Left renal cortex interstitium (tissue), 4 donors: ENCODE measurements around the gene ANKFY1. TPM values are rescaled to one million over a fixed set of nuclear protein-coding genes. Genes with fewer than 3 reads are reported as not detected.
"Not testable (repeated sequence)": the region's sequence is repeated elsewhere in the genome, so short reads cannot be mapped to it uniquely, and the experiment has no call there.

Experiments
- DNase-seq, 4 donors: peaks; one replicate each; pipeline ENCODE4 v3.0.0-alpha.2; 2013; ENCODE audit warnings: low read depth in 4 of 4, low spot score in 2 of 4, missing footprints in 1 of 4
- polyA plus RNA-seq, 4 donors: library from polyadenylated mRNA; unstranded; fragments of 120-200 nt; gene quantifications; one replicate each; pipeline ENCODE4 v1.2.1, GENCODE V29; 2013; ENCODE audit not compliant: insufficient read length in 4 of 4

ANKFY1 gene
- polyA plus RNA-seq, 4 donors, result 40.3 to 55.4 (median 49.3) TPM

GRCh38 chr17:4160294-4160859 is 103.4 kb downstream of the ANKFY1 start:
- no peak for DNase-seq

GRCh38 chr17:4159761-4160160 is 104.0 kb downstream of the ANKFY1 start:
- no peak for DNase-seq

- DNase-seq, result no peak
Measured at GRCh38 chr17:4157618-4158333, 106.0 kb downstream of the ANKFY1 start.

DNA sequence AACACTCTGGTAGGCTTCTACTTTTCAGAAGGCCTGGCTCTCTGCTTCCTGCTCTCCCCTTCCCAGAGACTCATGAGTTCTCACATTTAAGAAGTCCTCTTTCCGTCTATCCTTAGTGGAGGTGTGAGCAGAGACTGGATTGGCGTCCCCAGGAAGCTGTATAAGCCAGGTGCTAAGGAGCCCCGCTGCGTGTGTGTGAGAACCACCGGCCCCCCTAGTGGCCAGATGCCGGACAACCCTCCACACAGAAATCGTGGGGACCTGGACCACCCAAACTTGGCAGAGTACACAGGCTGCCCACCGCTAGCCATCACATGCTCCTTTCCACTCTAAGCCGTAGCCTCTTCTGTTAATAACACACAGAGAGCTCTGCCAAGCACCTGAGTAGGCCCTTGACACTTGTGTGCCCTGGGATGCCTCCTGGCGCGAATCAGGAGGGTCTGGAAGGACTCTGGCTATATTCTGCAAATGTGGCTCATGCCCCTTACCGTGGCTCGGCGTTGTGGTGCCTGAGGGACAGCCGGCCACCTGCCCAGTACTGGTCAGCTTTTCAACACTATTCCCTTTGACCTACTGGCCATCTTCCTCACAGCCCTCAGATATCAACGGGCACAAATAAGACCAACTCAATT is 106.9 kb downstream of the ANKFY1 start:
- DNase-seq, result no peak

GRCh38 chr17:4155980-4156620 is 107.7 kb downstream of the ANKFY1 start:
- DNase-seq, result no peak

GRCh38 chr17:4154201-4154600 is 109.6 kb downstream of the ANKFY1 start:
- DNase-seq, result no peak

- DNase-seq, result no peak
Measured at GRCh38 chr17:4152471-4152870, 111.3 kb downstream of the ANKFY1 start.

DNA sequence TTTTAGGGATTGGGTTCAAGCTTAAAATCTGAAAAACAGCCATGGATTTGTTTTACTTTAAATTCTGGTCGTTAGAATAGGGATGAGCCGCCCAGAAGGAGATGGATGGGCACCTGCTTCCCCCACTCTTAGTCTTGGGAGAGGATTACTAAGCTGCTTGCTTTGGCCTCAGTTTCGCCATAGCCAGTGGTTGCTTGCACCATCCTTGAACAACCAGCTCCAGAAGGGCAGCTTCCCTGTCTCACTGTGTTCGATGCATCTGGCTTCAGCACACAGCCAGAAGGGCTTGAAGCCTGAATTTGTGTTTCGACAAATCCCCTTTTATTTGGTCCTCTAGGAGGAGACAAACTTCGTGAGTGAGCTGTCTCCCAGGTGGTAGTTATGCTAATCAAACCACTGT is 113.7 kb downstream of the ANKFY1 start:
- DNase-seq, result no peak

GRCh38 chr17:4148611-4149308 is 115.0 kb downstream of the ANKFY1 start:
- no peak for DNase-seq

DNA sequence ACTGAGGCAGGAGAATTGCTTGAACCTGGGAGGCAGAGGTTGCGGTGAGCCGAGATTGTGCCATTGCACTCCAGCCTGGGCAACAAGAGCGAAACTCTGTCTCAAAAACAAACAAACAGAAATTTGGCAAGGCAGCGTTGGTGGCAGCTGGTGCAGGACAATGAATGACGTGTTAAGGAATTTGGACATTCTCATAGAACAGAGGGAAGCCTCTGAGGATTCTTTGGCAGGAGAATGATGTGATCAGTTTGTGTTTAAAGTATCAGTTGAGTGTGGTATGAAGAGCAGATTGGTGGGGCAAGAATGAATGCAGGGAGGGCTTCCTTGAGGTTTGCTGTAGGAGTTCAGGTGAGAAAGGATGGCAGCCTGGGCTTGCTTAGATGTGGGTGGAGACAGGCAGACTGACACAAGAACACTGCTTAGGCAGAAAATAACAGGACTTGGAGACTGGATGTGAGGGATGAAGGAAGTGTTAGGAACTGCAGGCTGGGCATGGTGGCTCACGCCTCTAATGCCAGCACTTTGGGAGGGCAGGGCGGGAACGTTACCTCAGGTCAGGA is 115.9 kb downstream of the ANKFY1 start:
- no peak for DNase-seq

DNA sequence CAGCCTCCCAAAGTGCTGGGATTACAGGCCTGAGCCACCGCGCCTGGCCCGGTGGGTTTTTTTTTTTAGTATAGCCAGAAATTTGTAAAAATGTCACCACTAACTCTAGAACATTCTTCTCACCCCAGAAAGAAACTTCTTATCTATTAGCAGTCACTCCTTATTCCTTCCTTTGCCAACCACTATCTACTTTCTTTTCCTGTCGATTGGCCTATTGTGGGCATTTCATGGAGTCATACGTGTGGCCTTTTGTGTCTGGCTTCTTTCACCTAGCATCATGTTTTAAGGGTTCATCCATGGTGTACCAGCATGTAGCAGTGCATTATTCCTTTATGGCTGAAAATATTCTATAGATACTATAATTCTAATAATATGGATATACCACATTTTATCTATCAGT is 117.1 kb downstream of the ANKFY1 start:
- DNase-seq, result no peak

DNA sequence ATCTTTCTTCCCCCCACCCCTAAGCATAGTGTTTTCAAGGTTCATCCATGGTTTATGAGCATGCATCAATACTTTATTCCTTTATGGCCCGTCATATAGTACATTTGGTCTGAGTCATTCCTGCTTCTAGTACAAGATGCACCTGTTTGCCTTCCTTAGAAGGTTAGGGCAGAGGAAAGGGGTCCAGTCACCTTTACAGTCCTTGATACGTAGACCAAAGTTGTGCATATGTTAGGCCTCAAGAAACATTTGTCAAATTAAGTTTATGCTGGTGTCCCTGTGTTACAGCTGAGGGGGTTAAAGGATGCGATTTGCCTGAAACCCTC is 119.4 kb downstream of the ANKFY1 start:
- peak in 1 of 4 donors; percentile 5 for DNase-seq

DNA sequence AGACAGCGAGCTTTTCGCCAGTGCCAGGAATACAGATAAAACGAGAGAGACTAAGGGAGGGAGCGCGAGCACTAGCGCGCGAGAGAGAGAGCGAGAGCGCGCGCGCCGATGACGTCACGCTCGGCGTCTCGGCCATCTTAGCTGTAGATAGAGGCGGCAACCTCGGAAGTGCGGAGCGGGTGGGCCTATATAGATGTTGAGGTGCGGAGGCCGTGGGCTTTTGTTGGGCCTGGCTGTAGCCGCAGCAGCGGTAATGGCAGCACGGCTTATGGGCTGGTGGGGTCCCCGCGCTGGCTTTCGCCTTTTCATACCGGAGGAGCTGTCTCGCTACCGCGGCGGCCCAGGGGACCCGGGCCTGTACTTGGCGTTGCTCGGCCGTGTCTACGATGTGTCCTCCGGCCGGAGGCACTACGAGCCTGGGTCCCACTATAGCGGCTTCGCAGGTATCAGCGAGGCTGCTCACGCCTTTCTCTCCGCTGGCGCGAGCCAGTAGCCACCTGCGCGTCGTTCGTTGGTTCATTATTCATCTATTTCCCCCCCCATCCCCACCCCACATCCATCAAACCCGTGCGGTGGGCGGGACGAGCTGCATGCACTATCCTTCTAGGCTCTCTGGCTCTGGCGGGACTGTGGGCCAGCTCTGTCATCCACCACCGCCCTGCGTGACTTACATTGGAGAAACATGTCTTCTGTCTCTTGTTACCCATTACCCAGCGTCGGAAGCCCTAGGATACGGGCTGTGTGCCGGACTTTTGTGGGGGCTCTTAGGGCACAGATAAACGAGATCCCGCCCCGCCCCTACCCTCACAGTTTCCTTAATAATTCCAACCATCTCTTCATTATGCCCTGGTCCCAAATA is 120.0 kb downstream of the ANKFY1 start:
- peak; percentile 86 to 93 (median 90) for DNase-seq

GRCh38 chr17:4142107-4142900 is 121.5 kb downstream of the ANKFY1 start:
- DNase-seq, result no peak

GRCh38 chr17:4140125-4140524 is 123.7 kb downstream of the ANKFY1 start:
- no peak for DNase-seq

DNA sequence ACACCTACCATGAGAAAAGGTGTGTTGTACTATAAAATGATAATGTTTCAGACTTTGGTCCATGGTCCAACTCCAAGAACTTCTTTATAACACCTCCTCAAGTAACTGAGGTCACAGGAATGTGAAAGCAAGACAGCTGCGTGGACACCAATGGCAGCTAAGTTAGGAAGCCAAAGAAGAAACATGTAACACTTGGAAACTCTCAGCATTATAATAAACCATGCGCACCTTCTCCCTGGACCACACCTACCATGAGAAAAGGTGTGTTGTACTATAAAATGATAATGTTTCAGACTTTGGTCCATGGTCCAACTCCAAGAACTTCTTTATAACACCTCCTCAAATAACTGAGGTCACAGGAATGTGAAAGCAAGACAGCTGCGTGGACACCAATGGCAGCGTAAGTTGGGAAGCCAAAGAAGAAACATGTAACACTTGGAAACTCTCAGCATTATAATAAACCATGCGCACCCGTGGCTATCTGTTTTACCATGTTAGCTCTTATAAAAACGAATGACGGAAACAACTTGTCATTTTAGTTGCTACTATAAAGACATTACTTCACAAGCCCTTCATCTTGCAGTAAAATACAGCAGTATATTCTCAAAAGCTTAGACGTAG is 124.8 kb downstream of the ANKFY1 start:
- not testable (repeated sequence) for DNase-seq

DNA sequence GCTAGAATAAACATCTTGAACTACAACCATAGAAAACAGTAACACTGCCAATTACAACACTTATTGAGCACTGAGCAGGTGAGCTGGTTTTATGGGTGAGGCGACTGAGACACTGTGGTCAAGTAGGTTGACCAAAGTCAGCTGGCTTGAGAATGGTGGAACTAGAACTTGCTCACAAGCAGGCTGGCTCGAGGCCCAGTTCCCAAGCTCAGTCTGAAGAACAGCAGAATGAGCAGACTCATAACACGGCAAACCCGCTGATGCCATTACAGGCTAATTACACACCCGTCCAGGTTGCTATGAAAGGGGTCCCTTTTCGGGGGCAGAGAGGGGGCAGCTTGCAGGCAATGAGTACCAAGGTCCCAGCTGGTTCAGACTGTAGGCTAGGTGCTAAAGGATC is 127.4 kb downstream of the ANKFY1 start:
- no peak for DNase-seq

GRCh38 chr17:4135489-4135888 is 128.3 kb downstream of the ANKFY1 start:
- DNase-seq, result no peak

GRCh38 chr17:4134721-4135120 is 129.1 kb downstream of the ANKFY1 start:
- DNase-seq, result no peak
